Panc1 (cell line): Measurements from ENCODE around the gene GNA12. TPM values are rescaled to one million over a fixed set of nuclear protein-coding genes. Genes with fewer than 3 reads are reported as not detected.
A peak's percentile ranks its signal among the peaks of the same experiment; 100 is the strongest.

Experiments
- ATAC-seq: fragments of 200-7000 bp; cut with Tn5 transposase; 2 replicates; pipeline ENCODE4 v1.9.1; 2020; ENCODE audit warnings: mild to moderate bottlenecking, moderate library complexity
- BruUV-seq: library from RNA; stranded (reverse); fragments of 400-500 nt; replicated peaks from 2 replicates; lab custom pipeline; 2021; lab: Mats Ljungman, UMichigan
- CTCF ChIA-PET: fragments of 300-600 bp; sonication (Branson Sonifier 250); formaldehyde crosslinking; loops from one replicate; lab custom pipeline; 2022; ENCODE audit warnings: antibody characterized with exemption; lab: Charles Lee
- POLR2A ChIA-PET: fragments of 300-600 bp; sonication (Branson Sonifier 250); formaldehyde crosslinking; loops from one replicate; lab custom pipeline; 2022; ENCODE audit warnings: antibody characterized with exemption; lab: Charles Lee
- DNase-seq: peaks from one replicate; pipeline ENCODE4 v3.0.0-alpha.2; 2010; ENCODE audit warnings: low read depth, low spot score
- H3K27ac ChIP-seq: 2 replicates; pipeline ENCODE4 v1.5.1; 2011; ENCODE audit warnings: mild to moderate bottlenecking, low read length, inconsistent platforms
- H3K27me3 ChIP-seq: fragments of 200-500 bp; sonication (Bioruptor generic); 2 replicates; pipeline ENCODE4 v1.6.0; 2014; ENCODE audit warnings: low read length, inconsistent platforms; ENCODE audit not compliant: control insufficient read depth, insufficient read depth
- H3K36me3 ChIP-seq: fragments of 200-500 bp; sonication (Bioruptor generic); 2 replicates; pipeline ENCODE4 v1.5.1; 2014; ENCODE audit warnings: inconsistent platforms, mild to moderate bottlenecking, low read length, moderate library complexity; ENCODE audit not compliant: control insufficient read depth, insufficient read depth
- H3K4me1 ChIP-seq: 2 replicates; pipeline ENCODE4 v1.5.1; 2011; ENCODE audit warnings: inconsistent platforms, mild to moderate bottlenecking, low read length, moderate library complexity; ENCODE audit not compliant: control insufficient read depth, insufficient read depth
- H3K4me3 ChIP-seq, 2 experiments: 2 replicates each; pipeline ENCODE4 v1.5.1; 2011 to 2012; ENCODE audit warnings: low read depth in 2 of 2, low read length in 2 of 2, mild to moderate bottlenecking in 2 of 2, inconsistent platforms in 1 of 2, moderate library complexity in 1 of 2
- H3K9me3 ChIP-seq: fragments of 200-500 bp; sonication (Bioruptor generic); 2 replicates; pipeline ENCODE4 v1.5.1; 2014; ENCODE audit warnings: low read depth, mild to moderate bottlenecking, inconsistent platforms, low read length, moderate library complexity; ENCODE audit not compliant: control insufficient read depth, insufficient read depth
- CTCF ChIP-seq: fragments of 450-650 bp; IDR thresholded peaks from 2 replicates; pipeline ENCODE4 v1.5.1; 2017; ENCODE audit warnings: mild to moderate bottlenecking
- POLR2AphosphoS5 ChIP-seq: IDR thresholded peaks from 2 replicates; pipeline ENCODE4 v1.6.1; 2012; ENCODE audit warnings: mild to moderate bottlenecking, low read depth, low read length, moderate library complexity
- REST ChIP-seq, 2 experiments: IDR thresholded peaks; 2 replicates each; pipeline ENCODE4 v1.6.1; 2011 to 2012; ENCODE audit warnings: low read depth in 2 of 2, control low read depth in 1 of 2, low read length in 1 of 2, mild to moderate bottlenecking in 1 of 2, moderate library complexity in 1 of 2; ENCODE audit not compliant: insufficient read depth in 1 of 2
- SIN3A ChIP-seq: IDR thresholded peaks from 2 replicates; pipeline ENCODE4 v1.6.1; 2012; ENCODE audit warnings: low read depth, mild to moderate bottlenecking, low read length, moderate library complexity, borderline replicate concordance; ENCODE audit not compliant: insufficient read depth
- TCF7L2 ChIP-seq: IDR thresholded peaks from 2 replicates; pipeline ENCODE4 v1.6.1; 2011; ENCODE audit warnings: mild to moderate bottlenecking, low read depth, low read length, inconsistent platforms
- in situ Hi-C: cut with HindIII; loops from 2 replicates; pipeline ENCODE4 v1.10.0; 2016; ENCODE audit warnings: low sequenced_read_pairs, low pct_unique_long_range_greater_than_20kb
- intact Hi-C: fragments of 100-400 bp; cut with micrococcal nuclease; formaldehyde crosslinking; loops from one replicate; pipeline ENCODE4 v1.10.0; 2022; ENCODE audit not compliant: unreplicated experiment
- total RNA-seq: library from RNA; stranded (reverse); gene quantifications from one replicate; pipeline ENCODE4 v1.2.1, GENCODE V29; 2021; ENCODE audit not compliant: unreplicated experiment

Gene GNA12
- total RNA-seq, 1 experiment from 2014 or later: 139 TPM

GRCh38 chr7:2884161-2884560 lies 40.1 kb upstream of the GNA12 start:
- CTCF ChIA-PET: interaction anchor here (0.7 kb wide), 1 partner anchor 174 kb away, joined by 3 read pairs; no protein-coding TSS in a partner anchor
- no peaks in the 10 kb centered on the region for H3K9me3 ChIP-seq
- H3K4me1 ChIP-seq: peaks cover 27% of the 10 kb centered on the region
- no peak overlapping the region for H3K27ac ChIP-seq
- POLR2A ChIA-PET: no interaction called here
- no peak for TF ChIP-seq REST (IDR thresholded peaks at IDR 0.05; ENCODE audit: insufficient read depth in 1 of 2, low read depth in 2 of 2, low read length in 1 of 2)
- peak; percentile 81 for TF ChIP-seq TCF7L2
- TF ChIP-seq POLR2AphosphoS5: no peak
- TF ChIP-seq CTCF: no peak
- TF ChIP-seq SIN3A: no peak
- no peak for DNase-seq
- no peak overlapping the region for H3K4me3 ChIP-seq
- no peak for ATAC-seq
- no peaks in the 10 kb centered on the region for H3K27me3 ChIP-seq
- intact Hi-C loops (loop anchor here (10.0 kb wide), 1 partner anchor 411 kb away; no protein-coding TSS in a partner anchor), in situ Hi-C loops (no loop called here)
- no TSS peak for BruUV-seq
- H3K36me3 ChIP-seq: no peaks in the 10 kb centered on the region

GRCh38 chr7:2883101-2883500 lies 39.0 kb upstream of the GNA12 start:
- DNase-seq (no peak), ATAC-seq (no peak)
- no TSS peak for BruUV-seq
- TF ChIP-seq SIN3A: no peak
- no peak for TF ChIP-seq POLR2AphosphoS5
- TF ChIP-seq CTCF: no peak
- TF ChIP-seq TCF7L2: no peak
- no peak for TF ChIP-seq REST (IDR thresholded peaks at IDR 0.05; ENCODE audit: insufficient read depth in 1 of 2, low read depth in 2 of 2, low read length in 1 of 2)
- Histone ChIP-seq H3K27me3 (no peaks in the 10 kb centered on the region), H3K9me3 (no peaks in the 10 kb centered on the region), H3K4me1 (peaks cover 27% of the 10 kb centered on the region), H3K4me3 (no peak overlapping the region), H3K36me3 (no peaks in the 10 kb centered on the region), H3K27ac (no peak overlapping the region)
- ChIA-PET POLR2A (interaction anchor here (0.6 kb wide), 1 partner anchor 451 kb away, joined by 8 read pairs; no protein-coding TSS in a partner anchor), CTCF (interaction anchor here (0.6 kb wide), 1 partner anchor 92 kb away, joined by 3 read pairs; no protein-coding TSS in a partner anchor)
- intact Hi-C loops: loop anchor here (10.0 kb wide), 1 partner anchor 412 kb away; no protein-coding TSS in a partner anchor
- in situ Hi-C loops: no loop called here
